ENCODE results near the gene ASAP2. TPM values are rescaled to one million over a fixed set of nuclear protein-coding genes. Genes with fewer than 3 reads are reported as not detected.
"Not testable (repeated sequence)": the region's sequence is repeated elsewhere in the genome, so short reads cannot be mapped to it uniquely, and the experiment has no call there.

Gene ASAP2
- total RNA-seq, 3 donors from 2014 or later, result 50.4 to 84.1 (median 50.5) TPM

GRCh38 chr2:9261231-9261883 lies 54.7 kb downstream of the ASAP2 start:
- ATAC-seq (peak; percentile 88), DNase-seq (no peak)
- H3K4me1 ChIP-seq (ENCODE audit: low read depth), result peaks cover 24% of the 10 kb centered on the region
- no peaks in the 10 kb centered on the region for H3K9me3 ChIP-seq
- TF ChIP-seq CTCF (IDR thresholded peaks at IDR 0.05), result no peak
- H3K4me3 ChIP-seq, result no peak overlapping the region
- H3K36me3 ChIP-seq (ENCODE audit: low read depth), result no peaks in the 10 kb centered on the region
- intact Hi-C loops (cut with DNase I, micrococcal nuclease), result no loop called here

- intact Hi-C loops (cut with DNase I, micrococcal nuclease), result no loop called here
Observed at GRCh38 chr2:9262671-9263171, 56.1 kb downstream of the ASAP2 start.

GRCh38 chr2:9263428-9263827 lies 56.8 kb downstream of the ASAP2 start:
- H3K4me1 ChIP-seq (ENCODE audit: low read depth), result peaks cover 24% of the 10 kb centered on the region
- H3K9me3 ChIP-seq, result no peaks in the 10 kb centered on the region
- TF ChIP-seq CTCF (IDR thresholded peaks at IDR 0.05), result no peak
- no peaks in the 10 kb centered on the region for H3K36me3 ChIP-seq (ENCODE audit: low read depth)
- ATAC-seq, result no peak
- intact Hi-C loops (cut with DNase I, micrococcal nuclease), result no loop called here
- H3K4me3 ChIP-seq, result no peak overlapping the region
- DNase-seq, result no peak

More at GRCh38 chr2:9262671-9263171, 56.1 kb downstream of the ASAP2 start:
- Histone ChIP-seq H3K9me3 (no peaks in the 10 kb centered on the region), H3K4me3 (no peak overlapping the region), H3K36me3 (ENCODE audit: low read depth) (no peaks in the 10 kb centered on the region), H3K4me1 (ENCODE audit: low read depth) (peaks cover 24% of the 10 kb centered on the region)
- no peak for TF ChIP-seq CTCF (IDR thresholded peaks at IDR 0.05)
- ATAC-seq, result no peak
- DNase-seq, result no peak

- ATAC-seq (no peak), DNase-seq (no peak)
- Histone ChIP-seq H3K9me3 (no peaks in the 10 kb centered on the region), H3K4me3 (no peak overlapping the region), H3K4me1 (ENCODE audit: low read depth) (peaks cover 24% of the 10 kb centered on the region), H3K36me3 (ENCODE audit: low read depth) (no peaks in the 10 kb centered on the region)
- intact Hi-C loops (cut with DNase I, micrococcal nuclease), result no loop called here
- TF ChIP-seq CTCF (IDR thresholded peaks at IDR 0.05), result no peak
Observed at GRCh38 chr2:9264301-9264700, 57.7 kb downstream of the ASAP2 start.

- ATAC-seq, result no peak
- no peak for TF ChIP-seq CTCF (IDR thresholded peaks at IDR 0.05)
- peaks cover 10% of the 10 kb centered on the region for H3K4me1 ChIP-seq (ENCODE audit: low read depth)
- intact Hi-C loops (cut with DNase I, micrococcal nuclease), result no loop called here
- no peaks in the 10 kb centered on the region for H3K9me3 ChIP-seq
- DNase-seq, result no peak
- H3K36me3 ChIP-seq (ENCODE audit: low read depth), result no peaks in the 10 kb centered on the region
- no peak overlapping the region for H3K4me3 ChIP-seq
Observed at GRCh38 chr2:9266711-9267110, 60.1 kb downstream of the ASAP2 start.

GRCh38 chr2:9267286-9267685 lies 60.7 kb downstream of the ASAP2 start:
- H3K36me3 ChIP-seq (ENCODE audit: low read depth); H3K9me3 ChIP-seq; ATAC-seq; DNase-seq; H3K4me1 ChIP-seq (ENCODE audit: low read depth); H3K4me3 ChIP-seq; intact Hi-C loops (cut with DNase I, micrococcal nuclease): not testable (repeated sequence)

Data from mucosa of descending colon (tissue), 3 donors.